ENCODE results near the gene STAMBPL1.
"Not testable (repeated sequence)": the region's sequence is repeated elsewhere in the genome, so short reads cannot be mapped to it uniquely, and the experiment has no call there.

STAMBPL1 gene

DNA sequence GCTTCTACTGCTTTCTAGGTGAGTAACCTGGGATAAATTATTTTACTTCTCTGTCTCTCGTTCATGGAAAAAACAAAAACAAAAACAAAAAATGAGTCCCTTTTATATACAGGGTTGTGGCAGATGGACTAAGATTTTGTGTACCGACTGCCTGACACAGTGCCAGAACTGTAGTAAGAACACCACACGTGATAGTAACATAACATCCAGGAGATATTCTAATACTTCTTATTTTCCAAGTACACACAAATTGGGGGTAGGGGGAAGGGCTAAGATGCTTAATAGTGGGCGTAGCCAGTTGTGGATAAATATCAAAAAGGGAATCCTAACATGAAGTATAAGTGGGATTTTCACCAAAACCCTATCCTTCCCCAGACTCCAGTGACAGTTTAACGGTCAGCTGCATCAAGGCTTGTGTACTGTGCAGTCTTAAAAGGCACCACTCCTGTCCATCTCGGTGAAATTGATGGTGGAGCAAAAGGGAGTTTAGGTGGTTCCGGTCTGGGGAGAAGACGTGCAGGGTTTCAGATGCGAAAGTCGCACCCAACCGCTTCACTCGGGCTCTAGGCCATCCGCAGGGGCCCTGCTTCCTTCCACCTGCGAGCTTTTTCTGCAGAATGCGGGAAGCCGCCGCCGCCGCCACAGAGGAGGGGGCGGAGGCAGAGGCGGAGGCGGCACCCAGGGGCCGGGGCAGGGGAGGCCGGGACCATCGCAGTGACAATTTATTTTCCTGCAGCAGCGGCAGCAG lies at the start of gene STAMBPL1:
STAMBPL1 (plus strand) TSS at position 712 of the 748 bp plus-strand sequence. CDS start 21,464 bp downstream, outside the sequence.
- no peak for DNase-seq (ENCODE audit: low read depth, low spot score)

DNA sequence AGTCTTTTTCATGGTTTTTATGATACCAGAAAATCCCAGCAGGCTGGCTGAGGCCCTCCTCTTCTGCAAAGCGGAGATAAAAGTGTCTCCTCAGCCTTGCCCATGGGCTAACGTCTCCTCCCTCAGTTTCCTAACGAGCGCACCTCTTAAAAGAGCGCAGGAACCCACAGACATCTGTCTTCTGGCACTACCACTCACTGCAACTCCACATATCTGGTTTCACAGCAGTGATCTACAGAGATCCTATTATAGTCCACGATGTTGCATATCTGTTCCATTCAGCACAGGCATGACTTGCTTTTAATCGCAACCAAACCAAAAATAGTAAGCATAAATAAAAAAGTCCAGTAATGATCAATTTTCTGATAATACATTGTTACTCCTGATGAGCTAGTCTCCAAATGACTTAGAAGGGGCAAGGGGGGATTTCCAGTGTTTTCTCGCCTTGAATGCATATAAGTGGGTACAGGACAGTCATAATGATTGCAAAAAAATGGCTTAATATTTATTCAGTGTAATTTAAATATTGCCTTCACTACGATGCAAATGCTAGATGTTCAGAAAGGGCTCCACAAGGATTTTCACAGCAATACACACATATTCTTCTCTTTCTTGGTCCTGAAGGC lies 49.3 kb upstream of the STAMBPL1 start:
- DNase-seq (ENCODE audit: low read depth, low spot score), result no peak

DNA sequence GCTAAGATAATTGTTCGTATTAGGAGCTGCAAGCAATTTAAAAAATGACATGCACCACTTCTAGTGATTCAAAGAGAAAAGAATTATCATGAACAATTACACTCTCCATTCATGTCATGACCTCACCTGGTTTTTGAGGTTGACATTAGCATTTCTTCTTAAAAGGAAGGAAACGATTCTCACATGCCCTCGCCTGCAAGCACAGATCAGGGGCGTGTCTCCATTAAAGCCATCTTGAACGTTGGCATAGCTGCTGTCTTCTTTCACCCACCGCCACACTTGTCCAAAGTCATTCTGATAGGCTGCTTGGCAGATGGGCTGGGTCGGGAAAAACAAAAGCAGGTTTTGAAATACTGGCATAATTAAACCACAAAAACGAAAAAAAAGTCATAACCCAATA lies 48.3 kb upstream of the STAMBPL1 start:
- DNase-seq (ENCODE audit: low read depth, low spot score), result no peak

DNA sequence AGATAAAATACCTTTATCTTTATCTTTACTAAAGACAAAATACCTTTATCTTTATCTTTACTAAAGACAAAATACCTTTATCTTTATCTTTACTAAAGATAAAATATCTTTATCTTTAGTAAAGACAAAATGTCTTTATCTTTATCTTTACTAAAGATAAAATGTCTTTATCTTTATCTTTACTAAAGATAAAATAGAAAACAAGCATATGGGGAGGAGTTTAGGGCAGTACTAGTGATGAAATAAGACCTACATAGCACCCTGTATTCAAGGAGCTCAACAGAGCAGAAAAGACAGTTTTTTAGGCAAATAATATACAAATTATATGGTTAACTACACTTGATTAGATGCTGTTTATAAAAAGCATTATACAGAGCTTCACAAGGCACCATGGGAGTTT lies 47.7 kb upstream of the STAMBPL1 start:
- no peak for DNase-seq (ENCODE audit: low read depth, low spot score)

DNA sequence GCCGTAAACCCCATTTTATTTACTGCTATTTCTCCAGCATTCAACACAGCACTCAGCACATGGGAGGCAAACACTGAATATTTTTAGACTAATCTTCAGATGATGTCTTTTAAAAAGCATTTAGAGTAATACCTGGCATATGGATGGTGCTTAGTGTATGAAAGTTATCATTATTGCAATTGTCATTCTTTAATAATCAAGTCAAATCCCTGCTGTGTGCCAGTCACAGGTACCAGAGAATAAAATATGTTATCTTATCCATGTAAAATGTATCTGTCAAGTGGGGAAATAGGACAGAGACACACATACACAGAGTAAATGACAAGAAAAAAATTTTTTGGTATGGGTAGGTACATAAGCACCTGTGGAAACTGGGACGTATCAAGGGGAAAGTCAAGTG lies 46.9 kb upstream of the STAMBPL1 start:
- DNase-seq (ENCODE audit: low read depth, low spot score), result no peak

DNA sequence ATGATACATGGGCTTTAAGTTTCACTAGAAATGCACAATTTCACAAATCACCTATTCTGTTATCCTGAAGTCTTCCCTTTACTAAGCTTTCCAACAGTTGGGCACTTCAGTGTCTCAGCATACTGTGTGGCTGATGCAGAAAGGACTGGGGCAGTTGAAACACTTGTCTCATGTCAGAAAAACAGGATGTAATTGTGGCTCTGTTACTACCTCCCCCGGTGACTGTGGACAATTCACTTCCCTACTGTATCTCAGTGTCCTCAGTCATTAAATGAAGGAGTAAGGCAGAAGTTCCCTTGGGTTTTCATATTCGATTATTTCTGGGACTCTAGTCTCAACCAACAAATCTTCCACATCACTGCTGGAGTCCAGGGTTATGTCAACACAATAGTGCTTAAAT lies 46.3 kb upstream of the STAMBPL1 start:
- DNase-seq (ENCODE audit: low read depth, low spot score), result no peak

DNA sequence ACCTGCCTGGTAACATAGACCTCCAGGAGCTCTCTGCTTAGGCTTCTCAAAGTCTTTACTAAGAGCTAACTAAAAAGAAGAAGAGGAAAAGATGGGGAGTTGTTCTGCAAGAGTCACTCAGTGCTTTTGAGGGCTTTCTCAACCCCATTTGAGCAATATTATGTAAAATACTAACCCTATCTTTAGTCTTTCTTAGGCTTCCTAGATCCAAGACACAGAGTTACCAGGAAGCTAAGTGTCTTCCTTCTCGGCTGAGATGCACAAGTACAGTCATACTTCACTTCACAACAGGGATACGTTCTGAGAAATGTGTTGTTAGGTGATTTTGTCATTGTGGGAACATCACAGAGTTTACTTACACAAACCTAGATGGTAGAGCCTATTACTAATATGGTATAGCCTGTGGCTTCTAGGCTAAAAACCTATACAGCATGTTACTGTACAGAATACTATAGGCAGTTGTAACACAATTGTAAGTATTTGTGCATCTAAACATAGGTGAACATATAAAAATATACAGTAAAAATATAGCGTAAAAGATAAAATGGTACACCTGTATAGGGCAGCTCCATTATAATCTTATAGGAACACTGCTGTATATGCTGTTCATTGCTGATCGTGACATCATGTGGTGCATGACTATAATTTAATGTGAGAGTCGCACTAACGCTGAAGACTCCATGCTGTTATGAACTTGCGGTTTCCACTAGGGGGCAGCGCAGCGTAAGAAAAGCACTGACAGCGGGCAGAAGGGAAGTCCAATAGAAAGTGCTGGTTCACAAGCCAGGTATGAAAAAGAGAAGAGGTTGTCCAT lies 44.7 kb upstream of the STAMBPL1 start:
- DNase-seq (ENCODE audit: low read depth, low spot score), result peak; percentile 91

DNA sequence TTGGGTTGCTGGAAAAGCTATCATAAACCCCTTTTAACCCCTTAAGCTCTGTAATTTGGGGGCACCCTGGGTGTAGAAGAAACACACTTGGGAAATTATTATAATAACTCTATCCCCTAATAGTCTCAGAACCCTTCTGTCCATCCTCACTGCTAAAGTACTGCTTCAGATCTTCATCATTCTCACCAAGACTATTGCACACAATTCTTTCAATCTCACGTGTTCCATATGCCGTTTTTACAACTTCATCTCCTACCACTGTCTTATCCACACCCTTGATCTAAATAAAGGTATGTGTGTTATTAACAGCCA lies 44.2 kb upstream of the STAMBPL1 start:
- no peak for DNase-seq (ENCODE audit: low read depth, low spot score)

DNA sequence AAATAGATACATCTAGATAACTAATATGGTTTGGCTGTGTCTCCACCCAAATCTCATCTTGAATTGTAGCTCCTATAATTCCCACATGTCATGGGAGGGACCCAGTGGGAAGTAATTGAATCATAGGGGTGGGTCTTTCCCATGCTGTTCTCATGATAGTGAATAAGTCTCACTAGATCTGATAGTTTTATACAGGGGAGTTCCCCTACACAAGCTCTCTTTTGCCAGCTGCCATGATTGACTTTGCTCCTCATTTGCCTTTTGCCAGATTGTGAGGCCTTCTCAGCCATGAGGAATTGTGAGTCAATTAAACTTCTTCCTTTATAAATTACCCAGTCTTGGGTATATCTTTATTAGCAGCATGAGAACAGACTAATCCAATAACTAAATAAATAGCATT lies 42.4 kb upstream of the STAMBPL1 start:
- DNase-seq (ENCODE audit: low read depth, low spot score), result not testable (repeated sequence)

DNA sequence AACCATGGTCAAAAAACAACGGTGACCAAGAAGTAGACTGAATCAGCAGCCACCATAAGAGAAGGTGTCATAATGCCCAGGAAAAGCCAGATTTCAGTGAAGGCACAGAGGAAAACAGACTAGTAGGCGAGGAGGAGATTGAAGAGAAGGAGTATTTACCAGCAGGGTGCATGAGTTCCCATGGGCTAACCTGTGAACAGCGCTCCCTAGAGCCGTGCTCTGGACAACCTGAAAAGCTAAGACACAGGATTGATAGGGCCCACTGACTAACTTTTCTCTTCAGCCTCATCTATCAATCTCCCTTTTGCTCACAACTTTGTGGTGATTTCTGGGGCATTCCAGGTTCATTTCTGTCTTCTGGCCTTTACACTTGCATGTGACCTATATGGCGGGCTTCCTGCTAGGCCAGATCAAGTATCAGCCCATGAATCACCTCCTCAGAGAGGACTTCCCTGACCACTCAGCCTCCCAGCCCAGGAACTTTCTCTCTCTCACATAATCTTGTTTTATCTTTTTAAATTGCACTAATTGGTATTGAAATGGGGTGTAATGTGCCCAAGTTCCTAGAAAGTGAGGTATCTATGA lies 41.2 kb upstream of the STAMBPL1 start:
- DNase-seq (ENCODE audit: low read depth, low spot score), result no peak

DNA sequence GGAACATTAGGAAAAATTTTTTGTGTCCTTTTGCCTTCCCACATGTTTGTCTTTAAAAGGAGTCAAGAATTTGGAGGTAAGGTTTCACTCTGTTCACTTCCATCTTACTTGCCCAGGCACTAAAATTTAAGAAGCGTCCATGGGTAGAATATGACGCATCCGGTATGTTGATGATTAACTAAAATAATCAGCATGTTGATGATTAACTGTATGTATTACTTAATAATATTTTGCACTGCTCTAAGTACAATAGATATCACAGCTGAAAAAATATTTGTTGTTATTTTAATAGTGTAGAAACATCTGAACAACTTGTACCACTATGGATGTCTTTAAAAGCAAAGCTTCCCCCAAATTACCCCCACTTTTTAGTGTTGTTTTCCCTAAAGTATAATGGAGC lies 39.9 kb upstream of the STAMBPL1 start:
- DNase-seq (ENCODE audit: low read depth, low spot score), result no peak

DNA sequence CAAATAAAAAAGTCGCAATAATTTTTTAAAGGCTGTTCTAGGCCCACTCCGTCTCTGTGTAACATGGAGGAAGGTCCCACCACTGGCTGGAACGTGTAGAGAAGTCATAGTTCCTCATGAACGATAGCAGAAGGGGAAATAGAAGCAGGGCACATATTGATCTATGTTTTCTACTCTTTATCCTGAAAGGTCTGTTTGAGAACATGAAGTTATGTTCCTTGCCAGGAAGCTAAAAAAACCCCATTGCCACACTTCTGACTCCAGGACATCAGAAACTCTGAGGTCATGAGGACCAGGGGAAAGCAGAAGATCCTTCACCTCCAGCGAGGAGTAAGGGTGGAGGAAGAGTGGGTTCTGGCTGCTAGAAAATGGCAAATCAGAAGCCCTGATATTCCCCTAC lies 39.2 kb upstream of the STAMBPL1 start:
- no peak for DNase-seq (ENCODE audit: low read depth, low spot score)

DNA sequence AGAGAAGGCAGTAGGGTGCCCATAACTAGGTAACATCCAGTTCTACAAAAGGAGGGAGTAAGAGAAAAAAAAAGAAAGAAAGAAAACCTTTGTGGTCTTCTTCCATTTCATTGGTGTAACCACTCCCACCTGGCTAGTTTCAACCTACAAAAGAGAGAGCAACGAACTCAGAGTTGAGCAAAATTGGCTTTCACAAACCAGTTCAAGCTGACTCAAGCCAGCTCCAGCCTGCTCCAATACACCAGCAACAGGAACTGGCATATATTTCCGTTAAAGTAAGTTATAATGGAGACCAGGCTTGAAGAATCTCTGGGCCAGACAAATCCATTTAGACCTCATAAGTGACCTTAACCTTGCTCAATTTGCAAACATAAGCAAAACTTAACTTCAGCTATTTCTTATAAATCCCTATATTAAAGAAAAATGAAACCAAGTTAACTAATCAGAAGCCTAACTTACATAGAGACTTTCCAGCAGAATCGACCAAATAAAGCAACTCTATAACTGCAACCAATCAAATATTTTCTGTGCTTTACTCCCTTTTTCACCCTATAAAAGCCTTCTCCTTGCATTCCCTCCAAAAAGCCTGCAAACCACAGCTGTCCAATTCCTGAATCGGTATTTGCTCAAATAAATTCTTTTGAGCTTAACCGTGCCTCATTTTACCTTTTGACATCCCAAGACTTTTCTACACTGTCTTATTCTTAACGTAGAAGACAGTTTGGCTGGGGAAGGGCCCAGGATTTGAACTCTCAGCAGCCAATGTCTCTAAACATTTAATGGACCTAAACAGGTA lies 38.5 kb upstream of the STAMBPL1 start:
- DNase-seq (ENCODE audit: low read depth, low spot score), result no peak

DNA sequence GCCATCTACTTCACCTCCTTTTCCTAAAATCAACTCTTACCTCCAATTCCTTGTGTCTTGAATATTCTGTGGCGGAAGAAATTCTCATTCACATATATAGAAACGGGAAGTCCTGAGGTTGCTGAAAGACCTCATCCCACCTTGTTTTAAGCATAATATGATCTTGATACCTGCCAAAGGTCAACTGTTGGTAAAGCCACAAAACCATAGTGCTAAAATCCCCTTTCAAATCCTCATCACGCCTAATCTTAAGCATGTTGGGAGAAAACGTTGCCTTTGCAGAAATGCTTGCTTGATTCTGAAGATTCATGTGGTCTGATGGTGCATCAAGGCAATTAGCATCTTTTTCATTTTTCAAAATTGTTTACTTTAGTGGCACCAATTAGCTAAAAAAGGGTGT lies 36.9 kb upstream of the STAMBPL1 start:
- no peak for DNase-seq (ENCODE audit: low read depth, low spot score)

DNA sequence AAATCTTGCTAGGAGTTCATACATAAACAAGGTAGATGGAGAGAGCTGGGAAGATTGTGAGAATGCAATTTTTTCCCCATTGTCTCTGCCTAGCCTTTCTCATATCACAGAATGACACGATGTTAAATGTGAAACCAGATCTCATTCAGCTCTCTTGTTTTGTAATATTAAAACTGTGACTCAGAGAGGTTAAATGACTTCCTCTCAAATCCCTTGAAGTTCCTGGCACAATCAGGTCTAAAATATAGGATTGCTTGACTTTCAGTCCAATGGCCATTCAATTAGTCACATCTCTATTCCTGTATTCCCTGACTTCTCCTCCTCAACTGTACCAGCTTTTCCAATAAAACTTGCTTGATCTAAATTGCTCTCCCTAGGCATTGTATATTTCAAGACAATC lies 31.5 kb upstream of the STAMBPL1 start:
- peak; percentile 42 for DNase-seq (ENCODE audit: low read depth, low spot score)

DNA sequence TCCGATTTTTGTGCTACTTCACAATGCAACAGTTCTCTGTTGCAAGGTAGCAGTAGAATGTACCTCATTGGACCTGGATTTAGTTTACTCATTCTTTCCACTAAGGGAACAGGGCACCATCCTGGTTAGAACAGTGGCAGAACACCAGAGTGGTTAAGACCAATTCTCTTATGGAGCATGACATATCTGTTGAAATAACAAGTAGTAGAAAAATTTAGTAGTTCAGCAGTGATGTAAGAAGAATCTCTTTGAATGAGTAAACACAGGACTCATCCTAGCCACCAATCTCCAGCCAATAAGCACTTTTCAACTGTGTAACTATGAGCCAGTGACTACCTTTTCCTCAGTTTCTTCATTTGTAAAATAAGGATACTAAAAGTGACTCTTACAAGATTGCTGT lies 30.8 kb upstream of the STAMBPL1 start:
- DNase-seq (ENCODE audit: low read depth, low spot score), result no peak

DNA sequence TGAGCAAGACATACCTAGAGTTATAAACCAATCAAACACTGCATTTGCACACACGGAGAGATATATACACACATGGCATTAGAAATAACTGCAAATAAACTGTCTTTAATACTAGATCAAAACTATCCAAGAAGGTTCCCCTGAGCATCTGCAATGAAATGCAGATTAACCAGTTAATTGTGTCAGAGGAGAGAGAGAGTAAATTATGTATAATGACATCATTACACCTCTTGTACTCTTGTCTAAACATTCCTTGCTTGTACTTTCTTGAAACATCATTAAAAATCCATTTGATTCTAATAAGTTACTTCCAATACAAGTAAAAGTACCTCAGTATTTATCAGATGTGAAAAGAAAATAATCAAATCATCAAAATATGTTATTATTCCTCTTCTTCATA lies 29.3 kb upstream of the STAMBPL1 start:
- no peak for DNase-seq (ENCODE audit: low read depth, low spot score)

DNA sequence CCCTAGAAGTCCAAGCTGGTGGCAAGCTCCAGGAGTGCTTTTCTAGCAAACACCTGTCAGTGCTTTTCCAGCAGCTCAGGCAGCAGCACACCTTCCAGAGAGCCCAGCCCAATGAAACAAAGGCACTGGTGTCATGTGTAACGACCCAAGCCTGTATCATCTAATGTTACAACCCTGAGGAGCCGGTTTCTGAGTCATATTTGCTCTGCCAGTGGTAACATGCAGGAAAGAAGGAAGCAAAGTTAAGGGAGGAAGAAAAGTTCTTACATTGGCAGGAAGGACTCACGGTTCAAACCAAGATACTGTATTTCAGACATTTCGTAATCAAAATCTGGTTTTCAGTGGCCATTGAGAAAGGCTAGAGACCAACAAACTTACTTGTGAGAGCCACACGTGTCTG lies 28.3 kb upstream of the STAMBPL1 start, which contains the start of gene ANKRD22:
ANKRD22 (minus strand) TSS at position 139 of the 400 bp plus-strand sequence. CDS start 237 bp downstream, outside the sequence.
- peak; percentile 11 for DNase-seq (ENCODE audit: low read depth, low spot score)

DNA sequence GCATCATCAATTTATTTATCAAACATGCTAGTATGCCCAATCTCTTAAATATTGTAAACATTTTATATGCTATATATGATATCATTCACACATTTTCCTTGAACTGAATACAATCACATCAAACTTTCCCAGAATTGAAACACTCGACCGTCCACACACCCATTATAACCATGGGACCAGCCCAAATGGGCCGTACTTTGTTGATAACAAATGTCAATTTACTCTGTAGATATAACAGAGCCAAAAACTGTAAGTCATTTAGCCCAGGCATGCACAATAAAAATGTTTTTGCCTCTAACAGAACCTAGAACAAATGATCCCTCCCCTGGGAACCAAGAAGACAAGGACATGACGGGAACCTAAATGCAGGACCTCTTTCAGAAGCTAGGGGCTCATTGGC lies 27.7 kb upstream of the STAMBPL1 start:
- DNase-seq (ENCODE audit: low read depth, low spot score), result no peak

DNA sequence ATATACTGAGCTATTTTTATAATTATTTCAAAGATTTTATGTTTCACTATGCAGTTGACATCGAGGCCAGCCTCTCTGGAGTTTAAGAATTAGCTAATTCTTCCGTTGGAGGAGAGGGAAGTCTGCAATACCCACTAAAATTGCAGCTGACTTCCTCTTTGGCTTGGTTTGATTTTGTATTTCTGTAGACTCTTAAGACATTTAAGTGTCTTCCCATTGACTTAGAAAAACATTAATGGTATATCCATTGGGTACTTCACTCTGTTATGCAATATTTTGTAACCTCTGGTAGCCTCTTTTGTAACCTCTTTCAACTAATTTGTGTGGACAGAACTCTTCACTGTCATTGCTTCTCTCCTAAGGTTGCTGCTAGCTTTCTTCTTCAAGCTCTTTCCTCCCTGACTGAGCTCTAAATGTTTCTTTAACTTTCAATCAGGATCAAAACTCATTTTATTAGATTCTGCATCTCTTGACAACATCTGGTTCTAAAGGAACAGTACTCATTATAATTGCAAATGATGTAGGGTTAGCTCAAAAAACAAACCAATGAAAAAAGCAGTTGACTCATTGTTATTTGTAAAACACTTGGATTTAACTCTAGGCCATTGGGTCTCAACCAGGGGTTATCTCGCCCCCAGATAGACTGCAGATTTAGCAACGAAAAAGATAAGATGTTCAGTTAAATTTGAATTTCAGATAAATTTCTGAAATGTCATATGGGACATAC lies 26.7 kb upstream of the STAMBPL1 start:
- DNase-seq (ENCODE audit: low read depth, low spot score), result no peak

DNA sequence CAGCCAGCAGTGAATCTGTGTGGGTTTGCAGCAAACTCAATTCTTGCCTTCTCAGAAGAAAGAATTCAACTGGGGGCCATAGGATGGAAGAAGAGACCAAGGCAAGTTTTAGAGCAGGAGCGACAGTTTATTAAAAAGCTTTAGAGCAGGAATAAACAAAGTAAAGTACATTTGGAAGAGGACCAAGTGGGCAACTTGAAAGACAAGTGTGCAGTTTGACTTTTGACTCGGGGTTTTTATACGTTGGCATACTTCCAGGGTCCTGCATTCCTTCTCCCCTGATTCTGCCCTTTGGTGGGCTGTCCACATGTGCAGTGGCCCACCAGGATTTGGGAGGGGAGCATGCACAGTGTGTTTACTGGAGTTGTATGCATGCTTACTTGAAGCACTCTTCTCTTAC lies 25.4 kb upstream of the STAMBPL1 start:
- DNase-seq (ENCODE audit: low read depth, low spot score), result no peak
